SK-N-SH (cell line): Measurements from ENCODE around the gene PLA2G4E.

Experiments used
- CHD2 ChIP-seq: fragments of 150-350 bp; IDR thresholded peaks from 2 replicates; pipeline ENCODE4 v1.6.1; 2018; ENCODE audit warnings: low read length; ENCODE audit not compliant: partially characterized antibody
- CTCF ChIP-seq: fragments of 200-600 bp; sonication (generic); IDR thresholded peaks from 2 replicates; pipeline ENCODE4 v1.6.1; 2017; ENCODE audit warnings: antibody characterized with exemption, mild to moderate bottlenecking, moderate library complexity
- ELF1 ChIP-seq: IDR thresholded peaks from 2 replicates; pipeline ENCODE4 v1.4.0; 2012
- POLR2AphosphoS5 ChIP-seq: IDR thresholded peaks from 2 replicates; pipeline ENCODE4 v1.6.1; 2012; ENCODE audit warnings: low read depth, low read length
- RCOR1 ChIP-seq: fragments of 150-350 bp; IDR thresholded peaks from 2 replicates; pipeline ENCODE4 v1.6.1; 2017; ENCODE audit warnings: antibody characterized with exemption, low read length
- TF ChIP-seq, protein P1 (sequence below): fragments of 150-350 bp; IDR thresholded peaks from 2 replicates; pipeline ENCODE4 v1.6.1; 2016; ENCODE audit warnings: mild to moderate bottlenecking, low read depth, low read length
- TF ChIP-seq, protein P2 (sequence below): IDR thresholded peaks from 2 replicates; pipeline ENCODE4 v1.6.1; 2012; ENCODE audit warnings: mild to moderate bottlenecking, low read depth, low read length, moderate library complexity

DNA sequence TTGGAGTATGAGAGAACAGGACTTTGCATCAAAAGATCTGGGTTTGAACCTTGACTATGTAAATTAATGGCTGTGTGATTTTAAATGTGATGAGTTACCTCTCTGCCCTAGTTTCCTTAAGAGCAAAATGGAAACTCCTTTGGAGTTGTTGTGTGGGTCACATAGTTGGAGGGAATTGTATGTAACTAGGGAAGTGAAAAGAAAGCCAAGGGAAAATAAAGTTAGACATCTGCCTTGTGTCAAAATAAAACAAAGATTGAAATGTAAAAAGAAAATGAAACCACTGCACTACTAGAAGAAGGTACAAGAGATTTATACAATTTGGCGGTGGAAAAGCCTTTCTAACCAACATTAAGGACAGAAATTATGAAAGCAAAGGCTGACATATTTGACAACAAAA, 46.8 kb downstream of the PLA2G4E start:
- TF ChIP-seq, protein P1, sequence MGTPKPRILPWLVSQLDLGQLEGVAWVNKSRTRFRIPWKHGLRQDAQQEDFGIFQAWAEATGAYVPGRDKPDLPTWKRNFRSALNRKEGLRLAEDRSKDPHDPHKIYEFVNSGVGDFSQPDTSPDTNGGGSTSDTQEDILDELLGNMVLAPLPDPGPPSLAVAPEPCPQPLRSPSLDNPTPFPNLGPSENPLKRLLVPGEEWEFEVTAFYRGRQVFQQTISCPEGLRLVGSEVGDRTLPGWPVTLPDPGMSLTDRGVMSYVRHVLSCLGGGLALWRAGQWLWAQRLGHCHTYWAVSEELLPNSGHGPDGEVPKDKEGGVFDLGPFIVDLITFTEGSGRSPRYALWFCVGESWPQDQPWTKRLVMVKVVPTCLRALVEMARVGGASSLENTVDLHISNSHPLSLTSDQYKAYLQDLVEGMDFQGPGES = no peak
- TF ChIP-seq CHD2 (no peak), POLR2AphosphoS5 (no peak), ELF1 (no peak), RCOR1 (no peak), CTCF (no peak)
- TF ChIP-seq, protein P2, sequence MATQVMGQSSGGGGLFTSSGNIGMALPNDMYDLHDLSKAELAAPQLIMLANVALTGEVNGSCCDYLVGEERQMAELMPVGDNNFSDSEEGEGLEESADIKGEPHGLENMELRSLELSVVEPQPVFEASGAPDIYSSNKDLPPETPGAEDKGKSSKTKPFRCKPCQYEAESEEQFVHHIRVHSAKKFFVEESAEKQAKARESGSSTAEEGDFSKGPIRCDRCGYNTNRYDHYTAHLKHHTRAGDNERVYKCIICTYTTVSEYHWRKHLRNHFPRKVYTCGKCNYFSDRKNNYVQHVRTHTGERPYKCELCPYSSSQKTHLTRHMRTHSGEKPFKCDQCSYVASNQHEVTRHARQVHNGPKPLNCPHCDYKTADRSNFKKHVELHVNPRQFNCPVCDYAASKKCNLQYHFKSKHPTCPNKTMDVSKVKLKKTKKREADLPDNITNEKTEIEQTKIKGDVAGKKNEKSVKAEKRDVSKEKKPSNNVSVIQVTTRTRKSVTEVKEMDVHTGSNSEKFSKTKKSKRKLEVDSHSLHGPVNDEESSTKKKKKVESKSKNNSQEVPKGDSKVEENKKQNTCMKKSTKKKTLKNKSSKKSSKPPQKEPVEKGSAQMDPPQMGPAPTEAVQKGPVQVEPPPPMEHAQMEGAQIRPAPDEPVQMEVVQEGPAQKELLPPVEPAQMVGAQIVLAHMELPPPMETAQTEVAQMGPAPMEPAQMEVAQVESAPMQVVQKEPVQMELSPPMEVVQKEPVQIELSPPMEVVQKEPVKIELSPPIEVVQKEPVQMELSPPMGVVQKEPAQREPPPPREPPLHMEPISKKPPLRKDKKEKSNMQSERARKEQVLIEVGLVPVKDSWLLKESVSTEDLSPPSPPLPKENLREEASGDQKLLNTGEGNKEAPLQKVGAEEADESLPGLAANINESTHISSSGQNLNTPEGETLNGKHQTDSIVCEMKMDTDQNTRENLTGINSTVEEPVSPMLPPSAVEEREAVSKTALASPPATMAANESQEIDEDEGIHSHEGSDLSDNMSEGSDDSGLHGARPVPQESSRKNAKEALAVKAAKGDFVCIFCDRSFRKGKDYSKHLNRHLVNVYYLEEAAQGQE = no peak
